ENCODE data around the gene KIF13A.
"Not testable (repeated sequence)": the region's sequence is repeated elsewhere in the genome, so short reads cannot be mapped to it uniquely, and the experiment has no call there.

The KIF13A gene

DNA sequence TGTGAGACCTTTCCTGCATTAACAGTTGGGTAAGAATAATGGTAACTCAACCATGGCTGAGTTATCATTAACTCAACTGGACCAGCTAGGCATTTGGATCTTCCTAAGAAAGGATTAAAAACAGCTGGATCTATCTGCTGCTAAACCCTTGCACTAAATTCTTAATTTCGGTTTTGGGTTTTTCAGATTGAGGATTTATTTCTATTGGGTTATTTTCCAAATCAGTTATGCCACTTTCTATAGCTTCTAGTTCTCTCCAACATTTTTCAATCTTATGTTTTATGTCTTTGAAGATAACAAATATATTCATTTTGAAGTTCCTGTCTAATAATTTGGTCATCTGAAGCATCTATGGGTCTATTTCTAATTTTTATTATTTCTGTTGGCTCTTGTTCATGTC is 92.5 kb downstream of the KIF13A start:
- DNase-seq, result no peak

DNA sequence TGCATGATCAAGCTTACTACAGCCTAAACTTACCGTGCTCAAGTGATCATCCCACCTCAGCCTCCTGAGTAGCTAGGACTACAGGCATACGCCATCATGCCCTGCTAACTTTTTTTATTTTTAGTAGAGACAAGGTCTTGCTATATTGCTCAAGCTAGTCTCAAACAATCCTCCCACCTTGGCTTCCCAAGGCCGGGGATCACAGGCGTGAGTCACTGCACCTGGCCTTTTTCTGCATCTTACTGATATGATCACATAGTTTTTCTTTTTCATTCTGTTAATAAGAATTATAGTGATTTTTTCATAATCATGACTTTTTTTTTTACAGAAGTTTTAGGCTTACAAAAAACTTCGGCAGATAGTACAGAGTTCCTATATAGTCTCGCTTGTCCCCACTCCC is 93.2 kb downstream of the KIF13A start:
- DNase-seq, result no peak

DNA sequence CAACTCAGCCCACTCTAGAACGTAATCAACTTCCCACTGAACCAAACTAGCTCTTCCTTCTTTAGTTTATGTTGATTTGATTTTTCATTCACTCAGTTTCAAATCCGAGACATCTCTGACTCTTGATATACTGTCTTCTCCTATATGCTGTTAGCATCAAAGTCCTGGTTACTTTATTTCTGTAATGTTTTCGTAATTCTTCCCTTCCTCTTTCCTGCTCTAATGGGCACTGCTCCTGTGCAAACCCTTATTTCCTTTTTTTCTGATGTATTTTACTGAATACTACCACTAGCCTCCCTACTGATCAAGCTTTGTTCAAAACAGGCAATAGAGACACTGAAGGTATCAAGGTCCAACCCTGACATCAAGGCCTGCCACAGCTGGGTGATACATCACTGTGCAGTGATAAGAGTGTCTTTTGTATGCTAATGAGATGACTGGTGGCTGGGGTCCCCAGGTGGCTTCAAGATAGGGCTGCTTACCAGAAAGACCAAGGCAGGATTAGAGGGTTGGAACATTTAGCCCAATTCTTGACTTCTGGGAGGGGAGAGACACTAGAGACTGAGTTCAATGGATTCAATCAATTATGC is 95.2 kb downstream of the KIF13A start:
- DNase-seq, result no peak

DNA sequence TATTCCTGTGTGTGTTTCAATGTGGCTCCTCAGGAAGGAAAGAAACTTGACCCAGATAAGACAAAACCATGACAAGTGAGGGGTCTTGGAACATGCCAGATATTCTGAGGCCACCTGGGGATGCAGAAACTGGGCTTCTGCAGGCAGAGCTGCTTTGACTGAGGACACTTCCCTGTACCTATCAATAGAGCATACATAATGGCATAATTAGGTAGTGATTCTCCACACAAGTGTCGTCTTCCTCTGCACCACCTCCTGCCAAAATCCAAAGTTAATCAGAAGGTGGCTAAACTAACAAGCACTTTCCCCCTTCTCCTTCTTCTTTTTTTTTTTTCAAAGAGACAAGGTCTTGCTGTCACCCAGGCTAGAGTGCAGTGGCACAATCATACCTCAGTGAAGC is 97.1 kb downstream of the KIF13A start:
- DNase-seq, result no peak

DNA sequence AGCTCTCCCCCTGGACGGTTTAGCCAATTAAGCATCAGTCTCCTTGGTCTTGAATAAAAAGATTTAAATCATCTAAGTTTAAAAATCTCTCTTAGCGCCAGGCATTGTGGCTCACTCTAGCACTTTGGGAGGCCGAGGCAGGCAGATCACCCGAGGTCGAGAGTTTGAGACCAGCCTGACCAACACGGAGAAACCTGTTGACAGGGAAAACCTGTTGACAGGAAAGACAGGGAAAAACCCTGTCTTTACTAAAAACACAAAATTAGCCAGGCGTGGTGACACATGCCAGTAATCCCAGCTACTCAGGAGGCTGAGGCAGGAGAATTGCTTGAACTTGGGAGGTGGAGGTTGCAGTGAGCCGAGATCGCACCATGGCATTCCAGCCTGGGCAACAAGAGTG is 97.7 kb downstream of the KIF13A start:
- not testable (repeated sequence) for DNase-seq

DNA sequence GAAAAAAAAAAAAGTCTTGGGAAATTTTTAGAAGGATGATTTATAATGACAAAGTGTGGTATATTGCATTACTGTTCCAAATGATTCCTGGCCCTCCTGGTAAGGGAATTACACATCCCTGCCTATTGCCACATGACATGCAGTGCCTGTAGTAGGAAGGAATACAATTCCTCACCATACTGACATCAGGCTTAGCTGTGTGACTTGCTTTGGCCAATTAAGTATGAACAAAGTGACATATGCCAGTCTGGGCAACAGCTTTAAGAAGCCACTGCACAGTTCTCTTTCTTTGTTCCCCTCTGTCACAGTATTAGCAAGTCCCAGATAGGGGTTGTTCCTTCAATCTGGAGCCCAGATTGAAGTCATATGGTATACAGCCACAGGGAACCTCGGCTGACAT is 100.5 kb downstream of the KIF13A start:
- no peak for DNase-seq

DNA sequence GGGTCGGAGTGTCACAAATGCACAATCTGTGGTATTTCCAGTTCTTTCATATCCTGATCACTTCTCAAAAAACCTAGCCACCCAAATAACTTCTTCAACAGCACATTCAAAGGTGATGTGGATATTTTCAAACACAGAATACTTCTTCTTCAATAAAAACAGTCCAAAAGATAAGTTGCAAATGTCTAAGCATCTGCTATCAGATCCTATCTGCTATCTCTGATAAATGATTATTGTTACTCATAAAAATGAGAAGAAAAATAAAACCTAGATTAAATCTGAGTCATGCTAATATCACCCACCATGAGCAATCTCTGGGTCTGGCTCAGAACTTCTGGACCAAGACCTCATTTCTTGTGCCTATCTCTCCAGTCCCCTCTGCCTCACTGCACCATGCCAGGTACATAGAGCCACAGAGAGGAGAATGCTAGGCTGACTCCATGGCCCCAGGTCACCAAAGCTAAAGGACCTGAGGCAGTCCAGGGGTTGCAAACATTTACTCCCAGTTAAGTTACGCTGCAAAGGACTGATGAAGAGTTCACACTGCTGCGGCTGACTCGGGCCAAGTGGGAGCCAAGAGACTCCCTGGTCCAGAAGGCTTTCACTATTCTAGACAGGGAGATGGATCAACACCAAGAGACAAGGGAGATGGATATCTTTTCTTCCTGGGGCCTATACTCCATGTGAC is 101.4 kb downstream of the KIF13A start:
- no peak for DNase-seq

DNA sequence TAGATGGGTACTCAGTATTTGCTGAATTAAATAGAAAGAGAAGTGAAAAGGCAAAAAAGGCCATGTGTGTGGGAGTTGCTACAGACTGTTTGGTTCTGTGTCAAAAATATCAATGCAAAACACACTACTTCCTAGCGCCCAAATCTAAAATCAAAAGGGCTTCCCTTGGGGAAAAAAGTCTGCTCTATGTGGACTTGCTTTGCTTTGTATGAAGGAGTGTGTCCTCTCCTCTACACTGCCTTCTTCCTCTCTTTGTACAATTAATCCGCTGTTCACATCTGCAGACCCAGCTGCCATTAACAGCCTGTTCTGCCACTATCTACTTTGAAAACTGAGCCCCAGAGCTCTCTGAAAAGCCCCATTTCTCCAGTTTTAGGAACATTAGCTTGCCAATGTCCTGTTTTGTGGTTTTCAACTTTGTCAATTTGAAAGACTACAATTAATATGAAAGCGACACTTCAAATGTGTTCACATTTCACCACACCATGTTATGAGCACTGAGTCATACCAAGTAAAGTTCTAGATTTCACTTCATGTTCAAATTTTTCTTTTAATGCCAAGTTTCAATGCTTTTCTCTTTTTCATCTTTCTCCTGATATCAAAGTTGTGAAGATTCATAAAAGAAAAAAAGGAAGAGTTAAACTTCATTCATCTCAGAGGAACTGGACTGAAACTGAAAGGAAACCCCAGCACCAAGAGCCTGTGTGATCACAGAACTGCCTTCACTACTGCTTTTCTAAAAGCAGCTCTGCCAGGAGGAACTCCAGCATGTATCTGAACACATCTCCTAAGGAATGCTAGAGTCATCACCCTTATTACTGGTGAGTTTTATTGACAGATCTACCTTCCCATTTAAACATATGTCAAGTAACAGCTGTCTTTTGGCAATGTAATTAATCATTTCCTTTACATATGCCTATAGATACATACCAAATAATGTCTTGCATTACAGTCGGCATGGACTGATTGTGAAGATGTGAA is 102.6 kb downstream of the KIF13A start:
- DNase-seq, result no peak

DNA sequence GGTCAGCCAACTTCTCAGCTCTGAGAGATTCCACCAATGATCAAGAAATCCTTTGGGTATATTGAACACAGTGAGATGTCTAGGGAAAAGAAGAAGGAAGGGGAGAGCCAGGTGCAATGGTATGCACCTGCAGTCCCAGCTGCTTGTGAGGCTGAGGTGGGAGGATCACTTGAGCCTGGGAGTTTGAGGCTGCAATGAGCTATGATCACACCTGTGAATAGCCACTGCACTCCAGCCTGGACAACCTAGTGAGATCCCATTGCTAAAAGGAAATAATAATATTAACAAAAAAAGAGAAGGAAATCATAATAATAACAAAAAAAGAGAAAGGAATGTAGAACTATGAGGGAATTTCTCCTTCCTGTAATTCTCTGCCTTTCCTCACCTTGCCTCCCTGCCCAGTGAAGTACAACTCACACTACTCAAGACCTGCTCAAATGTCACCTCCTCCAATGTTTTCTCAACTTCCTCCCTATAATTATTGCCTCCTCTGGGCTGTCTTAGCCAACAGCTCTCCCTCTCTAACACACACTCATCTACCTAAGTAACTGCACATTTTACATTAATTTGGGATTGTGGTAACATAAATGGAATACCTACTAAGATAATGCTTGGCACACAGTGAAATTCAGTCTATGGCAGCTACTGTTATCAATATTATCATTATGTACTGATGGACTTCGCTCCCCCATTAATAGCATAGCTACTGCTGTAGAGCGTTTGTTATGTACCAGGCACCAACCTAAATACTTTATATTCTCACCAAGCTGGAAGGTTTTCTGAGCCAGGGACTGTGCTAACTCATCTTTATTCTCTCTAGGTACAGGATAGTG is 103.6 kb downstream of the KIF13A start:
- no peak for DNase-seq

DNA sequence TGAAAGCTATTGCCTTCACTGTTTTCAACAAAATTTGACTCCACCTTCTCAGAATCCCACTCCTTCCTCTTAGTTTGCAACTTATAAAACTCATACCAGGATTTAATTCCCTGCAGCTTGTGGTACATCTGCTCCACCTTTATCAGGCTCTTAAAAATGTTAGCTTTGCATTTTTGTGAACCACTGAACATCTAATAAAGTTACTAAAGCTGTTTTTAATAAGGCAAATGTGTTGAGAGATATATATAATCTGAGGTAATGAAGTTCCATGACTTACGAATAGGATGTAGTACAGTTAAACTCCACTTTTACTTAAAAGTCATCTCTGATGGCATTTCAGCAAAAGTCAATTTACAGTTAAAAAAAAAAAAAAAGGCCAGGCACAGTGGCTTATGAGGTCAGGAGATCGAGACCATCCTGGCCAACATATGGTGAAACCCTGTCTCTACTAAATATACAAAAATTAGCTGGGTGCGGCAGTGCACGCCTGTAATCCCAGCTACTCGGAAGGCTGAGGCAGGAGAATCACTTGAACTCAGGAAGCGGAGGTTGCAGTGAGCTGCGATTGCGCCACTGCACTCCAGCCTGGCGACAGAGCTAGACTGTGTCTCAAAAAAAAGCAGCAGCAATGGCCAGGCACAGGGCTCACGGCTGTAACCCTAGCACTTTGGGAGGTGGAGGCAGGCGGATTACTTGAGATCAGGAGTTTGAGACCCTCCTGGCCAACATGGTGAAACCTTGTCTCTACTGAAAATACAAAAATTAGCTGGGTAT is 106.2 kb downstream of the KIF13A start:
- no peak for DNase-seq

DNA sequence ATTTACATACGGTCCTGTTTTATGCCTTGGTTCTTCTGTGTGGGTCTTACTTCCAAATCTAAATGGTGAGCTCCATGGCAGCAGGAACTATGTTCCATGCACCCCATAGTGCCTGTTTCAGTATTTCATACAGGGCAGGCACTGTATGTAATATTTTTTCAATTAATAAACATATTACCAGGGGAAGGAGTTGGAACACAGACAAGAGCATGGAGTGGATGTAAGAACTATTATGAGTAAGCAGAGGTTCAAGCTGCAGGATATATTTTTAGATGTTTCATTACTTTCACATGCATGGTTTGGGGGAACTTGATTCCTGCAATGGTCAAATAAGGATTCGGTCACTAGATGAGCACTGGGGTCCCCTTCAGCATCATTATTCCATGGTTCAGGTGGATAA is 108.3 kb downstream of the KIF13A start:
- no peak for DNase-seq

DNA sequence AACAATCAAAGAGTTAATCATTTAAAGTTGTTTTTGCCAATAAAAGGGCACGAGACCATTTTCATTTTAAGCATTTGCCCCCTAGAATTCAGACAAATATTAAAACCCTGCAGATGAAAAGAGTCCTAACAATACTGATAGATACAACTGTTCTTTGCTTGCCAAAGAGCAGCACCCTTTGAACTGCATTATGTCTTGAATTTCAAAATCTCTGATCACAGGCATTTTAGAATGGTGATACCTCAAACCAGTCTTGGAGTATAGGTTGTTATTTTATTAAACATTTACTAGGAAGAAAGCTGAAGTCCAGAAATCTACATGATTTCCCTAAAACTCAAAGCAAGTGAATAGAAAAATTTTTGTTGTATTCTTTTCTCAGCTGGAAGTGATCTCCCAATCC is 108.7 kb downstream of the KIF13A start:
- DNase-seq, result no peak

DNA sequence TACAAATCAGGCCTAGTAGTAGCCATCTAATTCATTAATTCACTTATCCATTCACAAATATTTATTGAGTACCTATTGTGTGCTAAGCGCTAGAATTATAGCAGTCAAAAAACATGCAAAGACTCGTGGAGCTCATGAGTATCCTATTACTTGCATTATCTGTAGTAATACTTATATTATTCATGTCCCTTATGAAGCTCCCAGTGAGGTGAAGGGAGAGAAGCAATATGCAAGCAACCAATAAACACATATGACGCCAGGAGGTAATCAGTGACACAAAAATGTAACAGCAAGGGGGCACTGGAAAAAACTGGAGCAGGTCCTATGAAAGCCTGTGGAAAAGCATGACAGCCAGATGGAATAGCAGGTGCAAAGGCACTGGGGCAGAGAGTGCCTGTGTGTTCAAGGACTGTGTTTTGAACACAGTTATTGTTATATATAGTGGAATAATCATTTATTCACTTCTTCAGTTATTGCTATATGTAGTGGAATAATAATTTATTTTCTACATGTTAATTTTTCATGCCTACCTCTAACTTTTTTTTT is 109.5 kb downstream of the KIF13A start:
- no peak for DNase-seq

DNA sequence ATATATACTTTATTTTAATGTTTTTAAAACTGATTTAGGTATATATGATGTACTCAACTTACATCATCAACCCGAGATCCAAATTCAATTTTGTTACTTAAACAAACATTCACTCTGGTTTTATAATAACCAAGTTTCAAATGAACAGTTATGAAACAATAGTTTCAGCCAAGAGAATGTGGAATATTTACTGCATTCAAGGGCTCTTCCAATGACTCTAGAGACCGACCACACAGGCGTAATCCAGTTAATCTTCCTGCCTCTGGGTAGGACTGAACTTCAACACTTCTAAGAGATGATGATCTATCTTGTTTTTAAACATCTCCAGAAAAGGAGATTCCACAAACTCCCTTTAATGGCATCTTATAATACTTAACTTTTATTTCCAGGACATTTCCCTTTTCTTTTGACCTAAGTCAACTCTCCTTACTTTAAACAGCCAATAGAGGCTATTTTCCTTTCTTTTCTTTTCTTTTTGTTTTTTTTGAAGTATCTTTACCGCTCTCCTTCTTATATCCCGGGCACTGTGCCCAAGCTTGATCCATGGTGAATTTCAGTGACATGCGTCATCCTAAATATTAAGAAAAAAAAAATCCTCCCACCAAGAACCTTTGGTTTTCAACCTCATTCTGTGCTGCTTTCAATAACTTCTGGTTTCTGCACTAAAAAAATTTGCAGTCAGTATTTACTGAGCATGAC is 110.1 kb downstream of the KIF13A start:
- DNase-seq, result no peak

DNA sequence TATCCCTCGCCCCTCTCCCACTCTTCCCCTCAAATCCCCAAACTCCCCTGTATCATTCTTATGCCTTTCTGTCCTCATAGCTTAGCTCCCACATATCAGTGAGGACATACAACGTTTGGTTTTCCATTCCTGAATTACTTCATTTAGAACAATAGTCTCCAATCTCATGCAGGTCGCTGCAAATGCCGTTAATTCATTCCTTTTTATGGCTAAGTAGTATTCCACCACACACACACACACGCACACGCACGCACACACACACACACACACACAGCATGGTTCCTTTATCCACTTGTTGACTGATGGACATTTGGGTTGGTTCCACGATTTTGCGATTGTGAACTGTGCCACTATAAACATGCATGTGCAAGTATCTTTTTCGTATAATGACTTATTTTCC is 112.7 kb downstream of the KIF13A start:
- DNase-seq, result no peak

DNA sequence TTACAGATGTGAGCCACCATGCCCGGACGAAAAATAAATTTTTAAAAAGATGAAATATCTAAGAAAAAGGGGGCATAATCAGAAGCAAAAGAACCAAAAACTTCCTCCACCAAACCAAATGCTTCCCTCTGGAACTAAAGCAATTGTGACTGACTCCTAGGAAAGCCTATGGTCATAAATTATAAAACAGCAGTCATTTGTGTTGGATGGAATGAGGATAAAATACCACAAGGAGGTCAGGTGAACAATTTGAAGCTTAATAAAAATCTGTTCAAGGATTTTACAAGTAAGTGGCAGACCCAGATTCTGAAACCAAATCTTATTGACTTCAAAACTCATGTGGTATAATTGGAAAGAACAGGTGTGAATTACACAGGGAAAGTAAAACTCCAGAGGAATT is 114.5 kb downstream of the KIF13A start:
- DNase-seq, result no peak

DNA sequence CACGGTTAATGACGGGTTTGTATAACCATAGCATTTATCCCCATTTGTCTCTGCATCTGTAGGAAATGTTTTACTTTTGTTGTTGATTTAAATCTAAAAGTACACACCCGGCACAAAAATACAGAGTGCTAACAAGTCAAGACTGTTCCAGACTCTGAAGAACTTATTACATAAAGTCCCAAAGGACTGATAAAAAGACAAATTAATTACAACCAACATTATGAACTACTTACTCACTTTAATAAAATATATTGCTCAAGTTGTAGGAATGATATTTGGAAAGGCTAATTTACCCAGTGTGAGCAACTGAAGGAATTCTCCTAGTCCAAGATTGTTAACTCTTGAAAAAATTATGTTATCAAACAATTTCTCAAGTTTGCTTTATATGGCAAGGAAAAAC is 115.6 kb downstream of the KIF13A start:
- no peak for DNase-seq

DNA sequence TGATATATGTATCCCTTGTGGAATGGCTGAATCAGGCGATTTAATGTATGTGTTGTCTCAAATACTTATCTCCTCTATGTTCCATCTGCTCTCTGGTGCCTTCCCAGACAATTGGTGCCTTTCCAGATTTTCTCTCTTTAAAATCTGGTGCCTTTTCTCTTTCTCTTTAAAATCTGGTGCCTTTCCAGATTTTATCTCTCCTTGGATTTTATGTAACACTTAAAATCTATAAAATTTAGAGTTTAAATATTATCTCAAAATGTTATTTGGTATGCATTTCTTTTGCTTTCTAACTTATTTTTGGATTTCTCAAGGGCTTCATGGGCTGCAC is 116.3 kb downstream of the KIF13A start:
- DNase-seq, result no peak

DNA sequence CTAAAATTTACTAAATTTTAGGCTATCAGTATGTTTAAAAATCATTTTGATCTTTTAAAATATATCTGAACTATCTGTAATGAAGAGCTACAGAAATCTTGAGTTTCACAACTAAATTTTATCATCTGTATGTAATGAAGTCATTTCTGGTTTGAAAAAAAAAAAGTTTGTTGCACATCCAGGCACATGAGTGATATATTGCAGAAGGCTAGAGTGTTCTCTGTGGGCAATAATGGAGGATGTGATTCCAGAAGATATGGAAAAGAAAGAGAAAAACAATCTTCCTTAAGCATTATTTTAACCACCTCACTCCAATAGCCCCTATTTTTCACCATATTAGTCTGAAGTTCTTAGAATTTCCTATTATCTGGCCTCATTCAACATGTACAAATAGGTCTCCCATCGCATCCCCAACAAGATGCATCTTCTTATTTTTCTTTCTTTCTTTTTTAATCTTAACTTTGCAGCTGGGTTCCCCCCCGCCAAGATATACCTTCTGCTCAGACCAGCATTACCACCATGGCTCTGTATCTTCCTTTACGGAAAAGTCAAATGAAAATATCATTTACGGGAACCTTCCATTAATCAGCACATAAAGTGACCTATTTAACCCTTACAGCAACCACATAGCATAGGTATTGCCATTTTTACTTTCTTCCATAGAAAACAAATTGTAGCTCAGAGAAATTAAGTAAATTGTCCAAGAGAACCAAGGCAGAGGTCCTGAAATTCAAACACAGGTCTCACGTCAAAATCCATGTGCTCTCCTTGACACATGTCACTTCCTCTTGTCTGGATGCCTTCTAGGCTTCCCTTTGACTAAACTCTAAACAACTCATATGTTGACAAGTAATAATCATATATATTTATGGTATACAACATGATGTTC is 116.9 kb downstream of the KIF13A start:
- DNase-seq, result no peak

DNA sequence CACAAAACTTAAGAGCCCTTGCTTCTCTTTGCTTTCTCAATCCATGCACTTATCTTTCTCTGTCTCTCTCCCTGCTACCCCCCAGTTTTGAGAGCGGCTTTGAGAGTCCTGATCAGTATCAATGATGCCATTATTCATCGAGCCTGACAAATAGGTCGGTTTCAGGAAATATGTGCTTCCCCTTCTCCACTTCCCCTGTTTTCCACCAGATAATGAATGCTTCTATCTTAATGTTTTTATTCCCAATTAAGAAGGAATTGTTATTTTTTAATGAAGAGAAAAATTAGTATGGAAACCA is 117.7 kb downstream of the KIF13A start:
- DNase-seq, result no peak

Measured in SW 1271 (cell line).